ENCODE measurements around the gene FXYD6.

DNA sequence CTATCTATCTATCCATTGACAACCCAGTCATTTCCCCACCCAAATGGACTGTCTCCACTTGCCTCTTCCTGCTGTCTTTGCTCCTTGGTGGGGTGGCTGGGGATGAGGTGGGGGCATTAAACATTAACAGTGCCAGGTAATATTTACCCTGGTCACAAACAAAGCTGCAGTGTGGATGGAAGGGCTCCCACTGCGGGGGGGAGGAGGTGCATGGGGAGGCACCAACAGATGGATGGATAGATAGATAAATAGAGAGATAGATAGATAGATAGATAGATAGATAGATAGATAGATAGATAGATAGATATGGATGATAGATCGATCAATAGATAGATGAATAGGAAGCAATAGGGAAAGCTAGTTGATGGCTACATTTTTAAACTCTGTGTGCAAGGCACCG is 49.6 kb downstream of the FXYD6 start:
- TF ChIP-seq, protein P1, sequence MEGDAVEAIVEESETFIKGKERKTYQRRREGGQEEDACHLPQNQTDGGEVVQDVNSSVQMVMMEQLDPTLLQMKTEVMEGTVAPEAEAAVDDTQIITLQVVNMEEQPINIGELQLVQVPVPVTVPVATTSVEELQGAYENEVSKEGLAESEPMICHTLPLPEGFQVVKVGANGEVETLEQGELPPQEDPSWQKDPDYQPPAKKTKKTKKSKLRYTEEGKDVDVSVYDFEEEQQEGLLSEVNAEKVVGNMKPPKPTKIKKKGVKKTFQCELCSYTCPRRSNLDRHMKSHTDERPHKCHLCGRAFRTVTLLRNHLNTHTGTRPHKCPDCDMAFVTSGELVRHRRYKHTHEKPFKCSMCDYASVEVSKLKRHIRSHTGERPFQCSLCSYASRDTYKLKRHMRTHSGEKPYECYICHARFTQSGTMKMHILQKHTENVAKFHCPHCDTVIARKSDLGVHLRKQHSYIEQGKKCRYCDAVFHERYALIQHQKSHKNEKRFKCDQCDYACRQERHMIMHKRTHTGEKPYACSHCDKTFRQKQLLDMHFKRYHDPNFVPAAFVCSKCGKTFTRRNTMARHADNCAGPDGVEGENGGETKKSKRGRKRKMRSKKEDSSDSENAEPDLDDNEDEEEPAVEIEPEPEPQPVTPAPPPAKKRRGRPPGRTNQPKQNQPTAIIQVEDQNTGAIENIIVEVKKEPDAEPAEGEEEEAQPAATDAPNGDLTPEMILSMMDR (IDR thresholded peaks at IDR 0.05): no peak
- TF ChIP-seq POLR2A (IDR thresholded peaks at IDR 0.05): no peak
- no peak for TF ChIP-seq POLR2AphosphoS5 (IDR thresholded peaks at IDR 0.05)
- TF ChIP-seq EP300 (IDR thresholded peaks at IDR 0.05): no peak
